Peyer's patch (tissue), 4 donors: ENCODE data around the gene SYT13. TPM values are rescaled to one million over a fixed set of nuclear protein-coding genes. Genes with fewer than 3 reads are reported as not detected.

Experiments
- DNase-seq, 3 donors: peaks; one replicate each; pipeline ENCODE4 v3.0.0-alpha.2; 2017 to 2019
- H3K27ac ChIP-seq, 4 donors: fragments of 200-600 bp; sonication (generic); one replicate each; pipeline ENCODE4 v1.5.1; 2016 to 2019
- H3K27me3 ChIP-seq, 2 donors: fragments of 200-600 bp; sonication (generic); one replicate each; pipeline ENCODE4 v1.5.1; 2019
- H3K36me3 ChIP-seq, 3 donors: fragments of 200-600 bp; sonication (generic); one replicate each; pipeline ENCODE4 v1.5.1; 2016 to 2019
- H3K4me1 ChIP-seq, 4 donors: fragments of 200-600 bp; sonication (generic); one replicate each; pipeline ENCODE4 v1.5.1; 2016 to 2019
- H3K4me3 ChIP-seq, 4 donors: fragments of 200-600 bp; sonication (generic); 1 replicate in 3 of 4; 2 replicates in 1 of 4; pipeline ENCODE4 v1.5.1; 2016 to 2019; ENCODE audit warnings: mild to moderate bottlenecking in 1 of 4
- H3K9me3 ChIP-seq, 4 donors: fragments of 200-600 bp; sonication (generic); one replicate each; pipeline ENCODE4 v1.5.1; 2016 to 2019; ENCODE audit warnings: mild to moderate bottlenecking in 1 of 4
- CTCF ChIP-seq, 6 experiments: fragments of 450-650 bp in 4 of 6; fragments of 200-600 bp in 2 of 6; sonication (generic) in 1 of 6; IDR thresholded peaks; one replicate each; pipeline ENCODE4 v1.5.1; 2017 to 2019; ENCODE audit warnings: antibody characterized with exemption in 6 of 6, mild to moderate bottlenecking in 3 of 6, moderate library complexity in 1 of 6
- POLR2A ChIP-seq, 2 donors: fragments of 450-650 bp; IDR thresholded peaks; one replicate each; pipeline ENCODE4 v1.5.1; 2017; ENCODE audit warnings: antibody characterized with exemption in 2 of 2, mild to moderate bottlenecking in 2 of 2, moderate library complexity in 2 of 2
- total RNA-seq, 4 donors: library from RNA; depleted of rRNA; stranded (reverse); fragments of >200 nt; gene quantifications; one replicate each; pipeline ENCODE4 v1.1.0, GENCODE V29; 2016

Gene SYT13
- total RNA-seq, result 10 to 100 TPM; 15.4 to 41.3 (median 25.2) TPM

- peak in 2 of 3 donors; percentile 82 to 89 for DNase-seq
- Histone ChIP-seq H3K27ac (peak within 1 kb of the TSS in 3 of 4 donors; percentile 32 to 65 (median 63)), H3K9me3 (no peaks in the 10 kb centered on the region), H3K4me1 (peaks cover 0 to 9% (median 0%) of the 10 kb centered on the region in 4 donors), H3K4me3 (peak within 1 kb of the TSS in 3 of 4 donors; percentile 31 to 74 (median 58)), H3K27me3 (no peaks in the 10 kb centered on the region), H3K36me3 (no peaks in the 10 kb centered on the region)
- TF ChIP-seq POLR2A (IDR thresholded peaks at IDR 0.05) (peak; percentile 51 to 80), CTCF (IDR thresholded peaks at IDR 0.05) (peak in 2 of 6 experiments; percentile 3 to 21)
Observed at GRCh38 chr11:45285930-45286632, at the start of gene SYT13. Gene SYT13 (minus strand): TSS chr11:45286341. CDS start chr11:45286207, 134 bp downstream.

GRCh38 chr11:45335434-45335833 lies 49.3 kb upstream of the SYT13 start:
- TF ChIP-seq POLR2A (IDR thresholded peaks at IDR 0.05) (no peak), CTCF (IDR thresholded peaks at IDR 0.05) (no peak)
- H3K27ac ChIP-seq, result no peak overlapping the region
- H3K9me3 ChIP-seq, result no peaks in the 10 kb centered on the region
- no peaks in the 10 kb centered on the region for H3K36me3 ChIP-seq
- no peak for DNase-seq
- no peak overlapping the region for H3K4me3 ChIP-seq
- no peaks in the 10 kb centered on the region for H3K27me3 ChIP-seq
- H3K4me1 ChIP-seq, result peaks cover 0 to 7% (median 0%) of the 10 kb centered on the region in 4 donors

GRCh38 chr11:45334836-45335235 lies 48.7 kb upstream of the SYT13 start:
- H3K27ac ChIP-seq, result no peak overlapping the region
- no peak overlapping the region for H3K4me3 ChIP-seq
- H3K36me3 ChIP-seq, result no peaks in the 10 kb centered on the region
- peaks cover 0 to 2% (median 0%) of the 10 kb centered on the region in 4 donors for H3K4me1 ChIP-seq
- H3K9me3 ChIP-seq, result no peaks in the 10 kb centered on the region
- no peak for DNase-seq
- H3K27me3 ChIP-seq, result no peaks in the 10 kb centered on the region
- TF ChIP-seq POLR2A (IDR thresholded peaks at IDR 0.05) (no peak), CTCF (IDR thresholded peaks at IDR 0.05) (no peak)

GRCh38 chr11:45334410-45334809 lies 48.3 kb upstream of the SYT13 start:
- DNase-seq, result no peak
- H3K27me3 ChIP-seq, result no peaks in the 10 kb centered on the region
- H3K4me1 ChIP-seq, result no peaks in the 10 kb centered on the region
- H3K4me3 ChIP-seq, result no peak overlapping the region
- no peak for TF ChIP-seq CTCF (IDR thresholded peaks at IDR 0.05)
- no peak for TF ChIP-seq POLR2A (IDR thresholded peaks at IDR 0.05)
- no peak overlapping the region for H3K27ac ChIP-seq
- H3K9me3 ChIP-seq, result no peaks in the 10 kb centered on the region
- no peaks in the 10 kb centered on the region for H3K36me3 ChIP-seq

- Histone ChIP-seq H3K9me3 (no peaks in the 10 kb centered on the region), H3K36me3 (no peaks in the 10 kb centered on the region), H3K4me3 (no peak overlapping the region), H3K27me3 (no peaks in the 10 kb centered on the region), H3K4me1 (no peaks in the 10 kb centered on the region), H3K27ac (peak overlapping the region in 3 of 4 donors; percentile 3 to 66 (median 55))
- peak in 1 of 3 donors; percentile 53 for DNase-seq
- TF ChIP-seq POLR2A (IDR thresholded peaks at IDR 0.05) (no peak), CTCF (IDR thresholded peaks at IDR 0.05) (peak in 1 of 6 experiments; percentile 2)
Observed at GRCh38 chr11:45333001-45333971, 47.1 kb upstream of the SYT13 start.
